Right lobe of liver (tissue), 6 donors: ENCODE results near the gene PPP1R7. TPM values are rescaled to one million over a fixed set of nuclear protein-coding genes. Genes with fewer than 3 reads are reported as not detected.
"Not testable (repeated sequence)": the region's sequence is repeated elsewhere in the genome, so short reads cannot be mapped to it uniquely, and the experiment has no call there.

ENCODE experiments used
- ATAC-seq, 4 donors: fragments of 200-7000 bp; cut with Tn5 transposase; one replicate each; pipeline ENCODE4 v1.9.1; 2020; ENCODE audit warnings: mild to moderate bottlenecking in 4 of 4, moderate library complexity in 4 of 4
- DNase-seq, 3 donors: peaks; one replicate each; pipeline ENCODE4 v3.0.0-alpha.2; 2020
- H3K27ac ChIP-seq, 3 donors: fragments of 200-600 bp; one replicate each; pipeline ENCODE4 v1.8.0; 2022
- H3K27me3 ChIP-seq, 2 donors: fragments of 200-600 bp; one replicate each; pipeline ENCODE4 v1.8.0; 2022
- H3K36me3 ChIP-seq, 4 donors: fragments of 200-600 bp; sonication (generic) in 1 of 4; one replicate each; pipeline versions ENCODE4 v1.5.1 to v1.8.0; 2017 to 2022; ENCODE audit warnings: control low read depth in 1 of 4
- H3K4me1 ChIP-seq, 4 donors: fragments of 200-600 bp; sonication (generic) in 1 of 4; one replicate each; pipeline versions ENCODE4 v1.5.1 to v1.8.0; 2017 to 2022; ENCODE audit warnings: control low read depth in 1 of 4
- H3K4me3 ChIP-seq, 3 donors: fragments of 200-600 bp; one replicate each; pipeline ENCODE4 v1.8.0; 2022
- H3K9me3 ChIP-seq, 4 donors: fragments of 200-600 bp; sonication (generic) in 1 of 4; one replicate each; pipeline versions ENCODE4 v1.5.1 to v1.8.0; 2017 to 2022; ENCODE audit warnings: control low read depth in 1 of 4
- POLR2A ChIP-seq: fragments of 450-650 bp; IDR thresholded peaks from one replicate; pipeline ENCODE4 v1.6.1; 2017; ENCODE audit warnings: antibody characterized with exemption, mild to moderate bottlenecking
- WGBS: methylation state at CpG from one replicate; pipeline ENCODE4 v1.1.6; 2018; ENCODE audit warnings: low coverage, low lambda C conversion rate; ENCODE audit not compliant: insufficient coverage; ENCODE audit errors: missing lambda C conversion rate; 5-methylcytosine and 5-hydroxymethylcytosine counted together
- intact Hi-C, 2 donors: fragments of 100-400 bp; cut with DNase I; formaldehyde crosslinking; loops; one replicate each; pipeline versions ENCODE4 v1.11.2 to v1.14.1; 2022
- long read RNA-seq: library from polyadenylated mRNA; unstranded; transcript quantifications from one replicate; pipeline ENCODE4 v2.0.0, GENCODE V29; 2019
- total RNA-seq, 6 experiments: library from RNA; depleted of rRNA in 2 of 6; stranded (reverse); fragments of >200 nt in 2 of 6; fragmentation: NEBNext Ultra II Directional in 3 of 6; extraction: Animal tissue kit (Norgen Biotek cat#: 25700) in 3 of 6; gene quantifications; one replicate each; pipeline versions ENCODE4 v1.1.0 to v1.2.4, GENCODE V29; 2016 to 2023
- TF ChIP-seq, protein P1 (sequence below), 4 donors: fragments of 200-600 bp in 3 of 4; fragments of 450-650 bp in 1 of 4; IDR thresholded peaks; one replicate each; pipeline versions ENCODE4 v1.5.1 to v1.8.0; 2016 to 2022; ENCODE audit warnings: antibody characterized with exemption in 4 of 4, mild to moderate bottlenecking in 2 of 4
- donor health status: DM: no; HTN: yes; CAD: no.
- donor health status: DM: no; HTN: no; CAD: no.
- donor health status: DM: no; HTN: no; CAD: no.
- donor health status: DM: no; HTN: yes; CAD: no.
- donor health status: DM: no; HTN: yes; CAD: no.

PPP1R7 gene, protein sequence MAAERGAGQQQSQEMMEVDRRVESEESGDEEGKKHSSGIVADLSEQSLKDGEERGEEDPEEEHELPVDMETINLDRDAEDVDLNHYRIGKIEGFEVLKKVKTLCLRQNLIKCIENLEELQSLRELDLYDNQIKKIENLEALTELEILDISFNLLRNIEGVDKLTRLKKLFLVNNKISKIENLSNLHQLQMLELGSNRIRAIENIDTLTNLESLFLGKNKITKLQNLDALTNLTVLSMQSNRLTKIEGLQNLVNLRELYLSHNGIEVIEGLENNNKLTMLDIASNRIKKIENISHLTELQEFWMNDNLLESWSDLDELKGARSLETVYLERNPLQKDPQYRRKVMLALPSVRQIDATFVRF
- total RNA-seq: 10 to 100 TPM; 27.8 to 35.7 (median 29.5) TPM
- long read RNA-seq, transcript PPP1R7-201 (10 exons, 2,386 nt): major isoform, 7 of 15 reads
- long read RNA-seq, partial matches to known transcripts: 3 of 15 reads
- long read RNA-seq, other reads (novel, unspliced or antisense): 2 of 15 reads

GRCh38 chr2:241149925-241150659 lies at the start of gene PPP1R7:
Gene PPP1R7 (plus strand): TSS chr2:241150467. CDS start chr2:241150496, 29 bp downstream.
- Histone ChIP-seq H3K36me3 (peaks cover 0 to 4% (median 0%) of the 10 kb centered on the region in 4 donors), H3K27me3 (no peaks in the 10 kb centered on the region), H3K4me3 (peak within 1 kb of the TSS; percentile 92 to 99 (median 94)), H3K4me1 (peaks cover 0 to 14% (median 2%) of the 10 kb centered on the region in 4 donors), H3K9me3 (no peaks in the 10 kb centered on the region), H3K27ac (peak within 1 kb of the TSS; percentile 49 to 59 (median 52))
- peak; percentile 93 to 94 (median 94) for ATAC-seq
- intact Hi-C loops: no loop called here
- WGBS: 0% methylated on average over 13 of the region's 73 CpGs
- peak; percentile 96 to 97 (median 96) for DNase-seq
- TF ChIP-seq, protein P1, sequence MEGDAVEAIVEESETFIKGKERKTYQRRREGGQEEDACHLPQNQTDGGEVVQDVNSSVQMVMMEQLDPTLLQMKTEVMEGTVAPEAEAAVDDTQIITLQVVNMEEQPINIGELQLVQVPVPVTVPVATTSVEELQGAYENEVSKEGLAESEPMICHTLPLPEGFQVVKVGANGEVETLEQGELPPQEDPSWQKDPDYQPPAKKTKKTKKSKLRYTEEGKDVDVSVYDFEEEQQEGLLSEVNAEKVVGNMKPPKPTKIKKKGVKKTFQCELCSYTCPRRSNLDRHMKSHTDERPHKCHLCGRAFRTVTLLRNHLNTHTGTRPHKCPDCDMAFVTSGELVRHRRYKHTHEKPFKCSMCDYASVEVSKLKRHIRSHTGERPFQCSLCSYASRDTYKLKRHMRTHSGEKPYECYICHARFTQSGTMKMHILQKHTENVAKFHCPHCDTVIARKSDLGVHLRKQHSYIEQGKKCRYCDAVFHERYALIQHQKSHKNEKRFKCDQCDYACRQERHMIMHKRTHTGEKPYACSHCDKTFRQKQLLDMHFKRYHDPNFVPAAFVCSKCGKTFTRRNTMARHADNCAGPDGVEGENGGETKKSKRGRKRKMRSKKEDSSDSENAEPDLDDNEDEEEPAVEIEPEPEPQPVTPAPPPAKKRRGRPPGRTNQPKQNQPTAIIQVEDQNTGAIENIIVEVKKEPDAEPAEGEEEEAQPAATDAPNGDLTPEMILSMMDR (IDR thresholded peaks at IDR 0.05): peak in 1 of 4 donors; percentile 18
- TF ChIP-seq POLR2A: peak; percentile 39

DNA sequence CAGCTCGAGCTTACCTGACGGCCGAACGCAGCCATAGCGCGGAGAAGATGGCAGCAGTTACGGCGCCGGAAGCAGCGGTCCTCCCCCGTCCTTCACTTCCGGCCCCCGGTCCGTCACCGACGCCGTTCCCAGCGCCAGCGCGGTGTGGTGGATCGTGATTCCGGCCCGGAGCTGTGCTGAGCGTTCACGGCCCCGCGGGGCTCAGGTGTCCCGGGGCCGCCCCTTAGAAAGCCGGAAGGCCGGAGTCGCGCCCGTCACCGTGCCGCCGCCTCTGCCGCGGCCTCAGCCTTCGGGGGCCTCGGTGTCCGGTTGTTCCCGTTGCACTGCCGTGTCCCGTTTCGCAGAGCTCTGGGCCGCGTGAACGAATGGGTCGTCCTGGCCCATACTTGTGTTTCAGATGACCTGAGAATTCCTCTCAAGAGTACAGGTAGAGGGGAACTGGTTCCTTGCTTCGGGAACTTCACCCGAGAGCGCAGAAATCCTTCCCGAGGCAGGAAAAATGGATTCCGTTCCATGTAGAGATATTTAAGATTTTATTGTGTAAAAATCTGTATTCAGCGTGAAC lies 47.9 kb upstream of the PPP1R7 start, which contains the start of gene MTERF4:
MTERF4 (minus strand) TSS at position 49 of the 565 bp plus-strand sequence; CDS start at position 35, 14 bp downstream.
- WGBS: 0% methylated on average over 7 of the region's 56 CpGs
- ATAC-seq: peak; percentile 98 to 99 (median 98)
- peak within 1 kb of the TSS; percentile 68 to 90 (median 86) for H3K27ac ChIP-seq
- H3K27me3 ChIP-seq: no peaks in the 10 kb centered on the region
- peaks cover 0 to 12% (median 4%) of the 10 kb centered on the region in 4 donors for H3K36me3 ChIP-seq
- peak within 1 kb of the TSS; percentile 83 to 97 (median 95) for H3K4me3 ChIP-seq
- peak; percentile 91 to 92 (median 91) for DNase-seq
- H3K4me1 ChIP-seq: peaks cover 0 to 16% (median 8%) of the 10 kb centered on the region in 4 donors
- H3K9me3 ChIP-seq: no peaks in the 10 kb centered on the region
- intact Hi-C loops: no loop called here
- TF ChIP-seq POLR2A: peak; percentile 73
- TF ChIP-seq, protein P1 (IDR thresholded peaks at IDR 0.05): no peak

GRCh38 chr2:241103176-241103595 lies 47.1 kb upstream of the PPP1R7 start:
- intact Hi-C loops: no loop called here
- peak overlapping the region in 2 of 3 donors; percentile 86 to 90 for H3K27ac ChIP-seq
- no peak for DNase-seq

GRCh38 chr2:241104611-241105010 lies 45.7 kb upstream of the PPP1R7 start:
- H3K36me3 ChIP-seq, intact Hi-C loops, H3K4me3 ChIP-seq, ATAC-seq, H3K27me3 ChIP-seq, H3K27ac ChIP-seq, DNase-seq, H3K9me3 ChIP-seq: not testable (repeated sequence)
- WGBS: 88% methylated on average over 10 of the region's 10 CpGs
- H3K4me1 ChIP-seq: peaks cover 0 to 16% (median 8%) of the 10 kb centered on the region in 4 donors

More at GRCh38 chr2:241103176-241103595, 47.1 kb upstream of the PPP1R7 start:
- peaks cover 0 to 16% (median 8%) of the 10 kb centered on the region in 4 donors for H3K4me1 ChIP-seq
- TF ChIP-seq POLR2A: no peak
- TF ChIP-seq, protein P1 (IDR thresholded peaks at IDR 0.05): no peak
- peak overlapping the region; percentile 83 to 97 (median 95) for H3K4me3 ChIP-seq
- WGBS: 55% methylated on average over 5 of the region's 5 CpGs
- peaks cover 0 to 10% (median 2%) of the 10 kb centered on the region in 4 donors for H3K36me3 ChIP-seq
- no peak for ATAC-seq
- H3K27me3 ChIP-seq: no peaks in the 10 kb centered on the region
- H3K9me3 ChIP-seq: no peaks in the 10 kb centered on the region
